OCI-LY3 (cell line): ENCODE measurements around the gene NKIRAS2.

Experiments
- H2AFZ ChIP-seq: fragments of 200-600, 300-600 bp; shearing (Covaris generic); 2 replicates; pipeline ENCODE4 v1.6.0; 2014; ENCODE audit warnings: antibody characterized with exemption, low read depth, low read length
- H3K27ac ChIP-seq: fragments of 200-600, 300-600 bp; sonication (generic); 2 replicates; pipeline ENCODE4 v1.5.1; 2014; ENCODE audit warnings: mild to moderate bottlenecking, low read length, moderate library complexity, mixed read lengths
- H3K27me3 ChIP-seq: fragments of 200-600, 300-600 bp; sonication (generic); 2 replicates; pipeline ENCODE4 v1.6.1; 2014; ENCODE audit warnings: low read depth, low read length, mixed read lengths
- H3K36me3 ChIP-seq: fragments of 200-600, 300-600 bp; sonication (generic); replicated peaks from 2 replicates; pipeline ENCODE3; 2014; ENCODE audit warnings: low read depth, low read length, mixed read lengths
- H3K4me1 ChIP-seq: fragments of 300-600, 200-600 bp; sonication (generic); 2 replicates; pipeline ENCODE4 v1.6.1; 2014; ENCODE audit warnings: low read length, mixed read lengths
- H3K4me2 ChIP-seq: fragments of 200-600, 300-600 bp; sonication (generic); 2 replicates; pipeline ENCODE4 v1.6.1; 2014; ENCODE audit warnings: low read length, mixed read lengths
- H3K4me3 ChIP-seq: fragments of 300-600, 200-600 bp; sonication (generic); 2 replicates; pipeline ENCODE4 v1.5.1; 2014; ENCODE audit warnings: antibody characterized with exemption, mild to moderate bottlenecking, low read length, moderate library complexity
- H3K79me2 ChIP-seq: fragments of 300-600, 200-600 bp; shearing (Covaris generic); 2 replicates; pipeline ENCODE4 v1.6.1; 2014; ENCODE audit warnings: mild to moderate bottlenecking, low read length, mixed read lengths
- H3K9ac ChIP-seq: fragments of 300-600, 200-600 bp; shearing (Covaris generic); 2 replicates; pipeline ENCODE4 v1.6.0; 2014; ENCODE audit warnings: mild to moderate bottlenecking, low read length, moderate library complexity
- H3K9me3 ChIP-seq: fragments of 200-600, 300-600 bp; shearing (Covaris generic); 2 replicates; pipeline ENCODE4 v1.6.1; 2014; ENCODE audit warnings: low read length, mixed read lengths; ENCODE audit not compliant: insufficient read depth
- H4K20me1 ChIP-seq: fragments of 200-600, 300-600 bp; sonication (generic); 2 replicates; pipeline ENCODE4 v1.6.1; 2016; ENCODE audit warnings: low read length, mixed read lengths; ENCODE audit not compliant: insufficient read depth
- EZH2phosphoT487 ChIP-seq: fragments of 200-600 bp; shearing (Covaris generic); IDR thresholded peaks from 2 replicates; pipeline ENCODE4 v1.6.1; 2018; ENCODE audit warnings: antibody characterized with exemption, mixed run types, low read depth
- TF ChIP-seq, protein P1 (sequence below): fragments of 200-600, 300-600 bp; sonication (generic); IDR thresholded peaks from 2 replicates; pipeline ENCODE4 v1.5.1; 2014; ENCODE audit warnings: antibody characterized with exemption, low read length, low read depth

Gene NKIRAS2

DNA sequence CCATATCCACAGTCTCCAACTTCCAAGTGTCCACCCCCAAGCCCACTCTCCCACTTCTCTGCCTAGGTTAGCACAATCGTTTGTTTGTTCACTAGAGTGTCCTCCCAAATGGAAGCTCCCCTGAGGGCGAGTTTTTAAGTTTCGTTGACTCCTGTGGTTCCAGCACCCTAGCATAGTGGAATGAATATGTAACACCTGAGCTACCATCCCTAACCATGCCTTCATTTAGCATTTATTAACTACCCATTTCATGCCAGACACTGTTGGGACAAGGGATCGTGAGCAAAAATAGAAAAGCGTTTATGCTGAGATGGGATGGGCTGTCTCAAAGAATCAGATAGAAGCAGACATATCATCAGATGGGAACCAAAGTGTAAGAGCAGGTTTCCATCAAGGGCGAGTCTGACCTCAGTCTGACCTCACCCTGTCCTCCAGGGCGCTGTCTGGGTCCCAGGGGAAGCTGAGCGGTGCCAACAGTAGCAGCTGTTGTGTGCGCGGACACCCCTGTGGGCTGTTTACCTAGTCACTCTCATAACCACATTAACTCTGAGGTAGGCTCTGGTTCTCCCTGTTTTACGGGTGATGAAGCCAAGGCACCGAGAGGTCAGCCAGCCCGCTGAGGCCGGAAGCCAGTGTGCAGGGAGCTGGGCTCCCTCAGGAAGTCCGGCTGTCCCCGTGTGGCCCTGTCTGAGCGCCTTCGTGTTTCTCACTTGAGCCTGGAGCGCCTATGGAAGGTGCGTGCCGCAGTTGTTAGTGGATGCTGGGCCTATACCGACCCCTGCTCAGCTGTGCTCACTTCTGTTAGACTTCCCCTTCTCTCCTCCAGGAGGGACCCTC is 47.1 kb upstream of the NKIRAS2 start:
- Histone ChIP-seq H2AFZ (no peak overlapping the region), H3K27ac (peak overlapping the region; percentile 70), H3K4me3 (peak overlapping the region; percentile 39; the same call in 1 of the 2 replicates), H3K9me3 (no peaks in the 10 kb centered on the region), H3K27me3 (no peaks in the 10 kb centered on the region), H3K79me2 (peaks cover 81% of the 10 kb centered on the region), H3K36me3 (peaks cover 83% of the 10 kb centered on the region), H3K9ac (no peak overlapping the region), H3K4me1 (peaks cover 61% of the 10 kb centered on the region), H3K4me2 (peak overlapping the region; percentile 59), H4K20me1 (peaks cover 43% of the 10 kb centered on the region)
- no peak for TF ChIP-seq EZH2phosphoT487
- TF ChIP-seq, protein P1, sequence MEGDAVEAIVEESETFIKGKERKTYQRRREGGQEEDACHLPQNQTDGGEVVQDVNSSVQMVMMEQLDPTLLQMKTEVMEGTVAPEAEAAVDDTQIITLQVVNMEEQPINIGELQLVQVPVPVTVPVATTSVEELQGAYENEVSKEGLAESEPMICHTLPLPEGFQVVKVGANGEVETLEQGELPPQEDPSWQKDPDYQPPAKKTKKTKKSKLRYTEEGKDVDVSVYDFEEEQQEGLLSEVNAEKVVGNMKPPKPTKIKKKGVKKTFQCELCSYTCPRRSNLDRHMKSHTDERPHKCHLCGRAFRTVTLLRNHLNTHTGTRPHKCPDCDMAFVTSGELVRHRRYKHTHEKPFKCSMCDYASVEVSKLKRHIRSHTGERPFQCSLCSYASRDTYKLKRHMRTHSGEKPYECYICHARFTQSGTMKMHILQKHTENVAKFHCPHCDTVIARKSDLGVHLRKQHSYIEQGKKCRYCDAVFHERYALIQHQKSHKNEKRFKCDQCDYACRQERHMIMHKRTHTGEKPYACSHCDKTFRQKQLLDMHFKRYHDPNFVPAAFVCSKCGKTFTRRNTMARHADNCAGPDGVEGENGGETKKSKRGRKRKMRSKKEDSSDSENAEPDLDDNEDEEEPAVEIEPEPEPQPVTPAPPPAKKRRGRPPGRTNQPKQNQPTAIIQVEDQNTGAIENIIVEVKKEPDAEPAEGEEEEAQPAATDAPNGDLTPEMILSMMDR: no peak

DNA sequence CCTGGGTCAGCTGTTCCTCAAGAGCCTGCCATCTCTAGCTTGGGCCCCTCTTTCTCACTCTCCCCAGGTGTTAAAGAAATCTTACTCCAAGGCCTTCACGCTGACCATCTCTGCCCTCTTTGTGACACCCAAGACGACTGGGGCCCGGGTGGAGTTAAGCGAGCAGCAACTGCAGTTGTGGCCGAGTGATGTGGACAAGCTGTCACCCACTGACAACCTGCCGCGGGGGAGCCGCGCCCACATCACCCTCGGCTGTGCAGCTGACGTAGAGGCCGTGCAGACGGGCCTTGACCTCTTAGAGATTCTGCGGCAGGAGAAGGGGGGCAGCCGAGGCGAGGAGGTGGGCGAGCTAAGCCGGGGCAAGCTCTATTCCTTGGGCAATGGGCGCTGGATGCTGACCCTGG is 46.5 kb upstream of the NKIRAS2 start:
- peaks cover 37% of the 10 kb centered on the region for H4K20me1 ChIP-seq
- H3K27ac ChIP-seq: peak overlapping the region; percentile 70
- H2AFZ ChIP-seq: no peak overlapping the region
- peaks cover 74% of the 10 kb centered on the region for H3K79me2 ChIP-seq
- peak overlapping the region; percentile 59 for H3K4me2 ChIP-seq
- no peak overlapping the region for H3K9ac ChIP-seq
- H3K4me3 ChIP-seq: no peak overlapping the region
- peaks cover 64% of the 10 kb centered on the region for H3K4me1 ChIP-seq
- H3K27me3 ChIP-seq: no peaks in the 10 kb centered on the region
- no peak for TF ChIP-seq EZH2phosphoT487
- TF ChIP-seq, protein P1: no peak
- peaks cover 83% of the 10 kb centered on the region for H3K36me3 ChIP-seq
- no peaks in the 10 kb centered on the region for H3K9me3 ChIP-seq

DNA sequence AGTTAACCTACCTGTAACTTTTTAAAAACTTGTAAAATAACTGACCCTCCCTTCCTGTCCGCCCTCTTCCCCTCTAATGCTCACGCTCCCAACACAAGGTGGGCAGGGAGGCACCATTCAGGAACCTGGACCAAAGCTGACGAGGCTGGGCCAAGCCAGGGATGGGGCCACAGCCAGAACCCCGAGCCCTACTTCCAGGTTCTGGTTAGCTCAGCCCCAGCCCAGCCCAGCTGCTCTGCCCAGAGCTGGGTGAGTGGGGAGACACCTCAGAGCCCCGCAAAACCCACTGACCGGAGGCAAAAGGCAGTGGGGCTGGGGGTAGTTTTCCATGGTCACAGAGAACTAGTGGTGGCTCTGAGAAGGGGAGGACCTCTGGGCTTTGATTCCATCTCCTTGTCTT is 45.9 kb upstream of the NKIRAS2 start:
- peaks cover 64% of the 10 kb centered on the region for H3K4me1 ChIP-seq
- H3K4me3 ChIP-seq: no peak overlapping the region
- H4K20me1 ChIP-seq: peaks cover 32% of the 10 kb centered on the region
- 0 out of 2 replicates have a peak overlapping the region, but pooled peaks have one; percentile 88 for H3K27ac ChIP-seq
- peaks cover 77% of the 10 kb centered on the region for H3K36me3 ChIP-seq
- peaks cover 68% of the 10 kb centered on the region for H3K79me2 ChIP-seq
- H3K4me2 ChIP-seq: no peak overlapping the region
- H2AFZ ChIP-seq: no peak overlapping the region
- no peaks in the 10 kb centered on the region for H3K9me3 ChIP-seq
- no peak overlapping the region for H3K9ac ChIP-seq
- no peak for TF ChIP-seq EZH2phosphoT487
- TF ChIP-seq, protein P1: no peak
- H3K27me3 ChIP-seq: no peaks in the 10 kb centered on the region

DNA sequence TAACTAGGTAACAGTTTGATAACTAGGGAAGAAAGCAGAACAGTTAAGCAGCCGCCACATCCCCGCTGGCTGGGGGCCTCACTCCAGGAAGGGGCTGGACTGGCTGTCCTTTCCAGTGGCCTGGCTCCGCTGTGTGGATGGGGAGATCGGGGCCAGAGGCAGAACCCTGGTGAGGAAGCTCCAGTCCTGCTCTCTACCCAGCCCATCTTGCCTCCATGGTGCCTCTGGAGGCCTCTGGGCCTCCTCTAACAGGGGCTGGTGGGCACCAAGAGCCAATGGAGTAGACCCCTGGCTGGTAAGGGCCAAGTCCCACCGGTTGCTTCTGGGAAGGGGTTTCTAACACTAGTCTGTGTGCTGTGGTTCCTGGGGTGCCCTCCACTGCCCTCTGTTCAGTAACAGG is 45.2 kb upstream of the NKIRAS2 start:
- Histone ChIP-seq H3K27ac (peak overlapping the region; percentile 88; the same call in 1 of the 2 replicates), H3K4me3 (no peak overlapping the region), H3K4me2 (no peak overlapping the region), H4K20me1 (peaks cover 32% of the 10 kb centered on the region), H3K79me2 (peaks cover 62% of the 10 kb centered on the region), H2AFZ (no peak overlapping the region), H3K4me1 (peaks cover 64% of the 10 kb centered on the region), H3K36me3 (peaks cover 72% of the 10 kb centered on the region), H3K27me3 (no peaks in the 10 kb centered on the region), H3K9ac (no peak overlapping the region), H3K9me3 (no peaks in the 10 kb centered on the region)
- no peak for TF ChIP-seq EZH2phosphoT487
- TF ChIP-seq, protein P1: no peak
